K562 (cell line): ENCODE data around the gene MSRB2. TPM values are rescaled to one million over a fixed set of nuclear protein-coding genes. Genes with fewer than 3 reads are reported as not detected.

Experiments used
- GATA2 ChIP-seq: sonication (generic); formaldehyde crosslinking; IDR thresholded peaks from 2 replicates; pipeline ENCODE4 v1.4.0; 2020; ENCODE audit warnings: mild to moderate bottlenecking, missing genetic modification reagents
- HNRNPLL ChIP-seq: fragments of 200-400 bp; formaldehyde crosslinking; IDR thresholded peaks from 2 replicates; pipeline ENCODE4 v1.6.1; 2017; ENCODE audit warnings: low read length, low read depth, mild to moderate bottlenecking; ENCODE audit not compliant: poor library complexity, severe bottlenecking
- JUNB ChIP-seq: fragments of 450-650 bp; formaldehyde crosslinking; conservative IDR thresholded peaks from 2 replicates; pipeline ENCODE4 v1.4.0; 2020; ENCODE audit warnings: mild to moderate bottlenecking
- MEF2A ChIP-seq: IDR thresholded peaks from 2 replicates; pipeline ENCODE4 v1.6.1; 2011; ENCODE audit warnings: low read depth, mild to moderate bottlenecking, low read length, moderate library complexity; ENCODE audit not compliant: control insufficient read depth
- NEUROD1 ChIP-seq: fragments of 150-350 bp; IDR thresholded peaks from 2 replicates; pipeline ENCODE4 v1.6.1; 2014; ENCODE audit warnings: borderline replicate concordance, low read length, low read depth; ENCODE audit not compliant: partially characterized antibody
- NFXL1 ChIP-seq: fragments of 450-650 bp; formaldehyde crosslinking; IDR thresholded peaks from 2 replicates; pipeline ENCODE4 v1.4.0; 2021; ENCODE audit warnings: mild to moderate bottlenecking
- NR2C2 ChIP-seq, 2 experiments: fragments of 200-800 bp in 1 of 2; sonication (Bioruptor generic) in 1 of 2; sonication (generic) in 1 of 2; formaldehyde crosslinking in 1 of 2; IDR thresholded peaks; 2 replicates each; pipeline versions ENCODE4 v1.6.1 to v1.8.0; 2016 to 2022; ENCODE audit warnings: mild to moderate bottlenecking in 1 of 2, missing compliant biosample characterization in 1 of 2, missing genetic modification characterization in 1 of 2, missing genetic modification reagents in 1 of 2
- RBM39 ChIP-seq: fragments of 200-400 bp; formaldehyde crosslinking; optimal IDR thresholded peaks from 2 replicates; pipeline ENCODE3; 2018; ENCODE audit warnings: low read depth, low read length
- SMAD2 ChIP-seq: fragments of 150-350 bp; IDR thresholded peaks from 2 replicates; pipeline ENCODE4 v1.6.1; 2014; ENCODE audit warnings: low read depth, mild to moderate bottlenecking, low read length
- TARDBP ChIP-seq: fragments of 450-650 bp; IDR thresholded peaks from 2 replicates; pipeline ENCODE4 v1.6.1; 2016
- ZNF696 ChIP-seq: fragments of 250-450 bp; sonication (Bioruptor Pico); conservative IDR thresholded peaks from 2 replicates; pipeline ENCODE4 v1.4.0; 2020; ENCODE audit warnings: mild to moderate bottlenecking, moderate library complexity
- ZNF717 ChIP-seq: fragments of 250-450 bp; sonication (Bioruptor Pico); IDR thresholded peaks from 2 replicates; pipeline ENCODE4 v1.5.0; 2021
- polyA plus RNA-seq, 8 experiments: library from polyadenylated mRNA; depleted of rRNA in 4 of 8; stranded (reverse) in 5 of 8; unstranded in 3 of 8; fragments of >200 nt; fragmentation: Nextera tagmentation in 2 of 8; fragmentation: Illumina TruSeq in 1 of 8; extraction: Ambion mirVana in 2 of 8; extraction: Trizol in 1 of 8; gene quantifications; 2 replicates each; pipeline versions ENCODE4 v1.2.1 to v1.2.3, GENCODE V29; 2011 to 2014; ENCODE audit warnings: inconsistent platforms in 1 of 8, missing spikeins in 1 of 8
- total RNA-seq, 7 experiments: library from RNA; depleted of rRNA in 6 of 7; stranded (reverse); fragments of >200 nt in 6 of 7; fragmentation: Illumina TruSeq in 2 of 7; extraction: Trizol in 2 of 7; gene quantifications; 2 replicates each; pipeline versions ENCODE4 v1.2.1 to v1.2.3, GENCODE V29; 2011 to 2021; ENCODE audit warnings: low replicate concordance in 1 of 7
- TF ChIP-seq, protein P1 (sequence below): sonication (generic); formaldehyde crosslinking; IDR thresholded peaks from 2 replicates; pipeline ENCODE4 v1.8.0; 2022; ENCODE audit warnings: missing genetic modification reagents, mild to moderate bottlenecking, borderline replicate concordance
- TF ChIP-seq, protein P2 (sequence below): fragments of 250-450 bp; sonication (Bioruptor Pico); IDR thresholded peaks from 2 replicates; pipeline ENCODE4 v1.4.0; 2020; ENCODE audit warnings: borderline replicate concordance
- TF ChIP-seq, protein P3 (sequence below), 3 experiments: fragments of 200-800 bp in 1 of 3; fragments of 250-450 bp in 1 of 3; fragments of 450-650 bp in 1 of 3; sonication (Bioruptor Pico) in 1 of 3; sonication (Bioruptor generic) in 1 of 3; formaldehyde crosslinking in 1 of 3; IDR thresholded peaks; 2 replicates each; pipeline versions ENCODE4 v1.6.1 to v1.8.0; 2016 to 2022; ENCODE audit warnings: mild to moderate bottlenecking in 2 of 3, missing genetic modification characterization in 2 of 3, missing compliant biosample characterization in 1 of 3, moderate library complexity in 1 of 3

Gene MSRB2
- total and polyA plus RNA-seq, 9 of the 15 experiments (the other 6 are each of a cell fraction or from before 2014, with no cell fraction given) = 1.5 to 22.3 (median 5.9) TPM

DNA sequence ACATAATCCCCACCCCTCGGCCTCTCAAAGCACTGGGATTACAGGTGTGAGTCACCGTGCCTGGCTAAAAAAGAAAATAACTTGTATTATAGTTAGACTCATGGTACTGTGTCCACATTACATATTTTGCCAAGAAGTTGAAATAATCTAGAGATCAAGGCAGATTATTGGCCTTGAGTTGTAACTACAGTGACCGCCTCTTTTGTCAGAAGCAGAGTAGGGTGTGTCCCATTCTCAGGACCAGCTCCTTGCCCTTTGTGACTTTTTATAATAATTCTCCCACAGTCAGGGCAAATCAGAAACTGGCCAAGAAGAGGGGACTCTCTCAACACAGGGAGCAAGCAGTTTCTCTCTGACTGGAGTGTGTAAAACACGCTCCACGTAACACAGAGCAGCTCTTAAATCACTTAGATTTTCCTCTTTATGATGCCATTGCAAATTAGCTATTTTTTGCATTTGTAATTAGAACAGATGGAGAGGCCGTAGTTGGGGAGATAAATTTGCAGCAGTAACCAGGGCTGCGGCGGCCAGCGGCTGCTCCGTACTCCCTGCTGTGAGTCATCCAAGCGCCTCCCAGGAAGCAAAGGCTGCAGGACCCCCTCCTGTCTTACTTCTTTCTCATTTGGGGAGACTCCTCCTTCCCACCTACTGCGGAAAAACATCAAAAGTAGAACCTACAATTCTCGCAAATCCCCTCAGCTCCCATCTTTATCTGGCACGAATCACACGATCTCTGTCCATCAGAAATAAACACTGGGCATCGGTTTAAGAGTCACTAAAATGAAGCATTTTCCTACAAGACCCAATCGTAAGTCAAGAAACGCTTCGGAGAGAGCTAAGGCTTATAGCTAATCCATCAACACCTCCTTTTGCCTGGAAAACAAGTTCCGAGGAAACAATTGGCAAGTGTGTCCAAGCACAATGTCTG is 32.1 kb upstream of the MSRB2 start (continued):
- TF ChIP-seq, protein P1, sequence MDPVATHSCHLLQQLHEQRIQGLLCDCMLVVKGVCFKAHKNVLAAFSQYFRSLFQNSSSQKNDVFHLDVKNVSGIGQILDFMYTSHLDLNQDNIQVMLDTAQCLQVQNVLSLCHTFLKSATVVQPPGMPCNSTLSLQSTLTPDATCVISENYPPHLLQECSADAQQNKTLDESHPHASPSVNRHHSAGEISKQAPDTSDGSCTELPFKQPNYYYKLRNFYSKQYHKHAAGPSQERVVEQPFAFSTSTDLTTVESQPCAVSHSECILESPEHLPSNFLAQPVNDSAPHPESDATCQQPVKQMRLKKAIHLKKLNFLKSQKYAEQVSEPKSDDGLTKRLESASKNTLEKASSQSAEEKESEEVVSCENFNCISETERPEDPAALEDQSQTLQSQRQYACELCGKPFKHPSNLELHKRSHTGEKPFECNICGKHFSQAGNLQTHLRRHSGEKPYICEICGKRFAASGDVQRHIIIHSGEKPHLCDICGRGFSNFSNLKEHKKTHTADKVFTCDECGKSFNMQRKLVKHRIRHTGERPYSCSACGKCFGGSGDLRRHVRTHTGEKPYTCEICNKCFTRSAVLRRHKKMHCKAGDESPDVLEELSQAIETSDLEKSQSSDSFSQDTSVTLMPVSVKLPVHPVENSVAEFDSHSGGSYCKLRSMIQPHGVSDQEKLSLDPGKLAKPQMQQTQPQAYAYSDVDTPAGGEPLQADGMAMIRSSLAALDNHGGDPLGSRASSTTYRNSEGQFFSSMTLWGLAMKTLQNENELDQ (CRISPR knock-in tag) = no peak
- TF ChIP-seq, protein P2, sequence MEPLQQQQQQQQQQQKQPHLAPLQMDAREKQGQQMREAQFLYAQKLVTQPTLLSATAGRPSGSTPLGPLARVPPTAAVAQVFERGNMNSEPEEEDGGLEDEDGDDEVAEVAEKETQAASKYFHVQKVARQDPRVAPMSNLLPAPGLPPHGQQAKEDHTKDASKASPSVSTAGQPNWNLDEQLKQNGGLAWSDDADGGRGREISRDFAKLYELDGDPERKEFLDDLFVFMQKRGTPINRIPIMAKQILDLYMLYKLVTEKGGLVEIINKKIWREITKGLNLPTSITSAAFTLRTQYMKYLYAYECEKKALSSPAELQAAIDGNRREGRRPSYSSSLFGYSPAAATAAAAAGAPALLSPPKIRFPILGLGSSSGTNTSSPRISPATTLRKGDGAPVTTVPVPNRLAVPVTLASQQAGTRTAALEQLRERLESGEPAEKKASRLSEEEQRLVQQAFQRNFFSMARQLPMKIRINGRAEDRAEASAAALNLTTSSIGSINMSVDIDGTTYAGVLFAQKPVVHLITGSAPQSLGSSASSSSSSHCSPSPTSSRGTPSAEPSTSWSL (CRISPR knock-in tag) = no peak
- TF ChIP-seq JUNB (CRISPR knock-in tag) (no peak), NR2C2 (CRISPR knock-in tag; IDR thresholded peaks at IDR 0.05) (no peak), NR2C2 (tag; IDR thresholded peaks at IDR 0.05) (peak; percentile 50), MEF2A (no peak), TARDBP (no peak), RBM39 (no peak), ZNF717 (no peak), GATA2 (CRISPR knock-in tag) (no peak), HNRNPLL (no peak), ZNF696 (CRISPR knock-in tag) (no peak), SMAD2 (no peak), NEUROD1 (no peak), NFXL1 (CRISPR knock-in tag) (no peak)
- TF ChIP-seq, protein P3, sequence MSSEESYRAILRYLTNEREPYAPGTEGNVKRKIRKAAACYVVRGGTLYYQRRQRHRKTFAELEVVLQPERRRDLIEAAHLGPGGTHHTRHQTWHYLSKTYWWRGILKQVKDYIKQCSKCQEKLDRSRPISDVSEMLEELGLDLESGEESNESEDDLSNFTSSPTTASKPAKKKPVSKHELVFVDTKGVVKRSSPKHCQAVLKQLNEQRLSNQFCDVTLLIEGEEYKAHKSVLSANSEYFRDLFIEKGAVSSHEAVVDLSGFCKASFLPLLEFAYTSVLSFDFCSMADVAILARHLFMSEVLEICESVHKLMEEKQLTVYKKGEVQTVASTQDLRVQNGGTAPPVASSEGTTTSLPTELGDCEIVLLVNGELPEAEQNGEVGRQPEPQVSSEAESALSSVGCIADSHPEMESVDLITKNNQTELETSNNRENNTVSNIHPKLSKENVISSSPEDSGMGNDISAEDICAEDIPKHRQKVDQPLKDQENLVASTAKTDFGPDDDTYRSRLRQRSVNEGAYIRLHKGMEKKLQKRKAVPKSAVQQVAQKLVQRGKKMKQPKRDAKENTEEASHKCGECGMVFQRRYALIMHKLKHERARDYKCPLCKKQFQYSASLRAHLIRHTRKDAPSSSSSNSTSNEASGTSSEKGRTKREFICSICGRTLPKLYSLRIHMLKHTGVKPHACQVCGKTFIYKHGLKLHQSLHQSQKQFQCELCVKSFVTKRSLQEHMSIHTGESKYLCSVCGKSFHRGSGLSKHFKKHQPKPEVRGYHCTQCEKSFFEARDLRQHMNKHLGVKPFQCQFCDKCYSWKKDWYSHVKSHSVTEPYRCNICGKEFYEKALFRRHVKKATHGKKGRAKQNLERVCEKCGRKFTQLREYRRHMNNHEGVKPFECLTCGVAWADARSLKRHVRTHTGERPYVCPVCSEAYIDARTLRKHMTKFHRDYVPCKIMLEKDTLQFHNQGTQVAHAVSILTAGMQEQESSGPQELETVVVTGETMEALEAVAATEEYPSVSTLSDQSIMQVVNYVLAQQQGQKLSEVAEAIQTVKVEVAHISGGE (CRISPR knock-in tag; IDR thresholded peaks at IDR 0.05) = no peak
